ENCODE results near the gene ZNF319.

GRCh38 chr16:58046936-58047335, 46.5 kb upstream of the ZNF319 start:
- TF ChIP-seq CTCF (IDR thresholded peaks at IDR 0.05), result no peak
- TF ChIP-seq POLR2A (IDR thresholded peaks at IDR 0.05), result no peak
